ENCODE measurements around the gene MIP. TPM values are rescaled to one million over a fixed set of nuclear protein-coding genes. Genes with fewer than 3 reads are reported as not detected.

Gene MIP
- total and polyA plus RNA-seq, 2 donors (not counting 3 experiments of a cell fraction or from before 2014, with no cell fraction given): 0.18 TPM; not detected in 1

GRCh38 chr12:56417739-56418138 lies 36.7 kb downstream of the MIP start:
- intact Hi-C loops (cut with micrococcal nuclease) (no loop called here), dilution Hi-C loops (cut with MboI; ENCODE audit: extremely low pct_ligation_motif_present, low sequenced_read_pairs) (no loop called here)
- no peak for TF ChIP-seq POLR2A (IDR thresholded peaks at IDR 0.05; ENCODE audit: low read depth, low read length)
- no peak for TF ChIP-seq MAX (IDR thresholded peaks at IDR 0.05; ENCODE audit: insufficient read depth, insufficient read length)
- no peak for TF ChIP-seq JUN (IDR thresholded peaks at IDR 0.05; ENCODE audit: borderline replicate concordance, insufficient read depth, insufficient read length, low read depth)
- TF ChIP-seq EZH2 (IDR thresholded peaks at IDR 0.05; ENCODE audit: borderline replicate concordance, low read depth, low read length, severe bottlenecking): no peak
- TF ChIP-seq GATA2 (IDR thresholded peaks at IDR 0.05; ENCODE audit: insufficient read depth, insufficient read length, low read depth, low read length): no peak
- TF ChIP-seq FOS (IDR thresholded peaks at IDR 0.05; ENCODE audit: borderline replicate concordance, insufficient read depth, low read length): no peak
- TF ChIP-seq MYC (IDR thresholded peaks at IDR 0.05; ENCODE audit: low read depth, low read length): no peak
- no peak for TF ChIP-seq POLR2AphosphoS5 (IDR thresholded peaks at IDR 0.05; ENCODE audit: insufficient read depth, low read depth, low read length)
- TF ChIP-seq CTCF (IDR thresholded peaks at IDR 0.05; ENCODE audit: extremely low read depth in 1 of 2, insufficient read depth in 1 of 2, low read depth in 1 of 2, low read length in 2 of 2): no peak
- no peak overlapping the region for H3K9ac ChIP-seq (replicated peaks; ENCODE audit: extremely low read depth, insufficient read depth, low read length)
- POLR2A ChIA-PET: no interaction called here
- H3K27ac ChIP-seq (ENCODE audit: insufficient read depth, low read depth, low read length): no peak overlapping the region
- H3K4me2 ChIP-seq (ENCODE audit: insufficient read depth, low read length): no peak overlapping the region
- CTCF ChIA-PET: interaction anchor here (0.6 to 1.0 kb wide), 2 partner anchors 20 to 33 kb away, joined by 3 read pairs; no protein-coding TSS in a partner anchor
- no peaks in the 10 kb centered on the region for H3K27me3 ChIP-seq (ENCODE audit: control insufficient read depth in 2 of 2, insufficient read depth in 2 of 2, low read length in 2 of 2)
- no peak overlapping the region for H3K4me3 ChIP-seq (replicated peaks in 1 of 3; ENCODE audit: insufficient read depth in 1 of 3, low read depth in 1 of 3, low read length in 3 of 3)
- FAIRE-seq: no peak
- H4K20me1 ChIP-seq (replicated peaks; ENCODE audit: control insufficient read depth, extremely low read depth, insufficient read depth, low read length): no peaks in the 10 kb centered on the region
- BruUV-seq (replicated peaks): no TSS peak
- H2AFZ ChIP-seq (ENCODE audit: low read depth, low read length): no peak overlapping the region
- H3K9me3 ChIP-seq (replicated peaks; ENCODE audit: control insufficient read depth, insufficient read depth, low read length): no peaks in the 10 kb centered on the region
- H3K36me3 ChIP-seq (ENCODE audit: control insufficient read depth in 2 of 2, extremely low read depth in 1 of 2, insufficient read depth in 2 of 2, low read length in 2 of 2): peaks cover 9 to 21% of the 10 kb centered on the region in 2 experiments
- no peaks in the 10 kb centered on the region for H3K9me1 ChIP-seq (replicated peaks; ENCODE audit: control insufficient read depth, extremely low read depth, insufficient read depth, low read length)
- no peaks in the 10 kb centered on the region for H3K79me2 ChIP-seq (ENCODE audit: control insufficient read depth, insufficient read depth, low read length)
- DNase-seq (ENCODE audit: low read depth, low spot score): no peak
- no peaks in the 10 kb centered on the region for H3K4me1 ChIP-seq (ENCODE audit: control insufficient read depth, extremely low read depth, insufficient read depth, low read length)
